LNCAP (cell line): Measurements from ENCODE around the gene TVP23A.

Experiments
- CTCF ChIP-seq: fragments of 450-650 bp; IDR thresholded peaks from 2 replicates; pipeline ENCODE4 v1.5.1; 2017; ENCODE audit warnings: mild to moderate bottlenecking

TVP23A gene

GRCh38 chr16:10846213-10846998, 27.8 kb upstream of the TVP23A start:
- TF ChIP-seq CTCF: no peak

GRCh38 chr16:10840703-10841102, 22.1 kb upstream of the TVP23A start:
- TF ChIP-seq CTCF: no peak

GRCh38 chr16:10839279-10839666, 20.7 kb upstream of the TVP23A start:
- no peak for TF ChIP-seq CTCF

- TF ChIP-seq CTCF: no peak
These were observed 20.2 kb upstream of the TVP23A start for GRCh38 chr16:10838621-10839278.

- no peak for TF ChIP-seq CTCF
These were observed 17.7 kb upstream of the TVP23A start for GRCh38 chr16:10836174-10836853.

GRCh38 chr16:10835281-10835931, 16.8 kb upstream of the TVP23A start:
- no peak for TF ChIP-seq CTCF

GRCh38 chr16:10834766-10835165, 16.2 kb upstream of the TVP23A start:
- no peak for TF ChIP-seq CTCF
